MCF 10A (cell line): ENCODE measurements around the gene SPINT1. TPM values are rescaled to one million over a fixed set of nuclear protein-coding genes. Genes with fewer than 3 reads are reported as not detected.

ENCODE experiments used
- BruUV-seq: library from RNA; stranded (reverse); fragments of 400-500 nt; replicated peaks from 2 replicates; lab custom pipeline; 2021; lab: Mats Ljungman, UMichigan
- CTCF ChIA-PET: fragments of 300-600 bp; sonication (Branson Sonifier 250); formaldehyde crosslinking; extraction: SDS; loops from one replicate; lab custom pipeline; 2021; ENCODE audit warnings: antibody characterized with exemption, inconsistent platforms; lab: Yijun Ruan, JAX
- POLR2A ChIA-PET: fragments of 300-600, 350-650 bp; sonication (Branson Sonifier 250); formaldehyde crosslinking; extraction: SDS; loops from one replicate; lab custom pipeline; 2020; ENCODE audit warnings: antibody characterized with exemption, inconsistent platforms; lab: Yijun Ruan, JAX
- DNase-seq: peaks from one replicate; pipeline ENCODE4 v3.0.0-alpha.2; 2018; ENCODE audit not compliant: unreplicated experiment
- H3K27ac Mint-ChIP-seq: one replicate; pipeline ENCODE4 v1.8.0; 2022; ENCODE audit warnings: mild to moderate bottlenecking, low read depth, mixed read lengths; ENCODE audit not compliant: unreplicated experiment
- H3K27me3 Mint-ChIP-seq: one replicate; pipeline ENCODE4 v1.8.0; 2022; ENCODE audit warnings: mixed read lengths; ENCODE audit not compliant: insufficient read depth, unreplicated experiment
- H3K36me3 Mint-ChIP-seq: one replicate; pipeline ENCODE4 v1.8.0; 2022; ENCODE audit warnings: mild to moderate bottlenecking, moderate library complexity, mixed read lengths; ENCODE audit not compliant: insufficient read depth, unreplicated experiment
- H3K4me1 Mint-ChIP-seq: one replicate; pipeline ENCODE4 v1.8.0; 2022; ENCODE audit warnings: mixed read lengths; ENCODE audit not compliant: insufficient read depth, unreplicated experiment
- H3K4me3 Mint-ChIP-seq: one replicate; pipeline ENCODE4 v1.8.0; 2022; ENCODE audit warnings: mild to moderate bottlenecking, moderate library complexity, mixed read lengths; ENCODE audit not compliant: unreplicated experiment
- H3K9me3 Mint-ChIP-seq: one replicate; pipeline ENCODE4 v1.8.0; 2022; ENCODE audit warnings: mixed read lengths; ENCODE audit not compliant: unreplicated experiment
- intact Hi-C: fragments of 100-400 bp; cut with micrococcal nuclease; formaldehyde crosslinking; loops from 2 replicates; pipeline ENCODE4 v1.14.1; 2022
- total RNA-seq: library from RNA; stranded (reverse); gene quantifications from 2 replicates; pipeline ENCODE4 v1.2.3, GENCODE V29; 2022
- TF ChIP-seq, protein P1 (sequence below): fragments of 200-600 bp; IDR thresholded peaks from one replicate; pipeline ENCODE4 v1.8.0; 2022; ENCODE audit warnings: antibody characterized with exemption, mild to moderate bottlenecking; ENCODE audit not compliant: unreplicated experiment

SPINT1 gene
- total RNA-seq, 1 experiment from 2014 or later = 57.9 TPM

DNA sequence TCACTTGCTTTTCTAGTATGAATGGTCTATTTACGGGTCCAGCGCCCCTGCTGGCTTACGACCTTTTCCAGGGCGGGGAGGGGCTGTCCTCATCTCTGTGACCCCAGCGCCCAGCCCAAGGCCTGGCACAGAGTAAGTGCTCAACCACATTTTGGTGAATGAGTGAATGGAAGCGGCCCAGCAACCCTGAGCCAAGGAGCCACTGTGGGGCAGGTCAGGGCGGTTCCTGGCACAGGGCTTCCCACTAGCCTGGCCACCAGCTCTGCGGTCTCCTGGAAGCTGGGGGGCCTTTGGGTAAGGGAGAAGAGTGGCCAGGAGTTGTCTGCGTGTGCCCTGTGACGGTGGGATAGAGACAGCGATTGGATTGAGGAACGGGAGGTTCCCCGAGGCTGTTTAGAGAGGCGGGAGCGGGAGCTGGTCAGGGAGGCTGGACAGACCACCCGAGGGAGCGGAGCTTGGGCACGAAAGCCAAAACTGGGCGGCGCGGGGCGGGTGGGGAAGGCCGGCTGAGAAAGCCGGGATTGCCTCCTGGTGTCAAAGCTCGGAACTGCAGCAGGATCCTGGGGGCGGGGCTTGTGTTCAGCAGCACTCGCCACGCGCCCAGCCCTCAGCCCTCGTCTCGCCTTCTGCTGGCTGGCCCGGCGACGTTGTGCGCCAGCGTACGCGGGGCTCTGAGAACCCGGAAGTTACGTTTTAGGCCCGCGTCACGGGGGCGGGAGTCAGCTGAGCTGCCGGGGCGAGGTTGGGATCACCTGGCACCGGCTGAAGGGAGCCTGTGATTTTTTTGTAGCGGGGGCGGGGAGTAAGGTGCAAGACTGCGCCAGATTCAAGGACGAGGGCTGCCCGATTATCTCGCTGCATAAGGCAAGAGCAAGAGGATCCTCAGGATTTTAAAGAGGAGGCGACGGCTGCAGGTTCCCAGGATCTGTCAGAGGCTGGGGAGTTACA is 50.2 kb downstream of the SPINT1 start, which contains the start of gene VPS18:
Gene VPS18 (plus strand): TSS at position 718 of the 948 bp plus-strand sequence. CDS start 319 bp downstream, outside the sequence.
- intact Hi-C loops = loop anchor here (1.0 to 5.0 kb wide), 4 partner anchors 109 to 299 kb away; partner anchors contain the start of gene KNL1
- Mint-ChIP-seq H3K4me1 (peaks cover 31% of the 10 kb centered on the region), H3K27ac (peak within 1 kb of the TSS; percentile 98), H3K27me3 (no peaks in the 10 kb centered on the region), H3K4me3 (peak within 1 kb of the TSS; percentile 95), H3K36me3 (peaks cover 32% of the 10 kb centered on the region), H3K9me3 (no peaks in the 10 kb centered on the region)
- POLR2A ChIA-PET = interaction anchor here (0.8 to 3.7 kb wide), 25 partner anchors 9 to 374 kb away, joined by 3 to 63 read pairs (median 8); partner anchors contain the start of genes C15orf62, CCDC32, DNAJC17 and GCHFR
- CTCF ChIA-PET = interaction anchor here (0.5 to 3.7 kb wide), 34 partner anchors 9 to 525 kb away, joined by 3 to 131 read pairs (median 4); partner anchors contain the start of genes DNAJC17, RAD51 and RHOV
- TF ChIP-seq, protein P1, sequence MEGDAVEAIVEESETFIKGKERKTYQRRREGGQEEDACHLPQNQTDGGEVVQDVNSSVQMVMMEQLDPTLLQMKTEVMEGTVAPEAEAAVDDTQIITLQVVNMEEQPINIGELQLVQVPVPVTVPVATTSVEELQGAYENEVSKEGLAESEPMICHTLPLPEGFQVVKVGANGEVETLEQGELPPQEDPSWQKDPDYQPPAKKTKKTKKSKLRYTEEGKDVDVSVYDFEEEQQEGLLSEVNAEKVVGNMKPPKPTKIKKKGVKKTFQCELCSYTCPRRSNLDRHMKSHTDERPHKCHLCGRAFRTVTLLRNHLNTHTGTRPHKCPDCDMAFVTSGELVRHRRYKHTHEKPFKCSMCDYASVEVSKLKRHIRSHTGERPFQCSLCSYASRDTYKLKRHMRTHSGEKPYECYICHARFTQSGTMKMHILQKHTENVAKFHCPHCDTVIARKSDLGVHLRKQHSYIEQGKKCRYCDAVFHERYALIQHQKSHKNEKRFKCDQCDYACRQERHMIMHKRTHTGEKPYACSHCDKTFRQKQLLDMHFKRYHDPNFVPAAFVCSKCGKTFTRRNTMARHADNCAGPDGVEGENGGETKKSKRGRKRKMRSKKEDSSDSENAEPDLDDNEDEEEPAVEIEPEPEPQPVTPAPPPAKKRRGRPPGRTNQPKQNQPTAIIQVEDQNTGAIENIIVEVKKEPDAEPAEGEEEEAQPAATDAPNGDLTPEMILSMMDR = peak; percentile 92
- no TSS peak for BruUV-seq
- peak; percentile 96 for DNase-seq

DNA sequence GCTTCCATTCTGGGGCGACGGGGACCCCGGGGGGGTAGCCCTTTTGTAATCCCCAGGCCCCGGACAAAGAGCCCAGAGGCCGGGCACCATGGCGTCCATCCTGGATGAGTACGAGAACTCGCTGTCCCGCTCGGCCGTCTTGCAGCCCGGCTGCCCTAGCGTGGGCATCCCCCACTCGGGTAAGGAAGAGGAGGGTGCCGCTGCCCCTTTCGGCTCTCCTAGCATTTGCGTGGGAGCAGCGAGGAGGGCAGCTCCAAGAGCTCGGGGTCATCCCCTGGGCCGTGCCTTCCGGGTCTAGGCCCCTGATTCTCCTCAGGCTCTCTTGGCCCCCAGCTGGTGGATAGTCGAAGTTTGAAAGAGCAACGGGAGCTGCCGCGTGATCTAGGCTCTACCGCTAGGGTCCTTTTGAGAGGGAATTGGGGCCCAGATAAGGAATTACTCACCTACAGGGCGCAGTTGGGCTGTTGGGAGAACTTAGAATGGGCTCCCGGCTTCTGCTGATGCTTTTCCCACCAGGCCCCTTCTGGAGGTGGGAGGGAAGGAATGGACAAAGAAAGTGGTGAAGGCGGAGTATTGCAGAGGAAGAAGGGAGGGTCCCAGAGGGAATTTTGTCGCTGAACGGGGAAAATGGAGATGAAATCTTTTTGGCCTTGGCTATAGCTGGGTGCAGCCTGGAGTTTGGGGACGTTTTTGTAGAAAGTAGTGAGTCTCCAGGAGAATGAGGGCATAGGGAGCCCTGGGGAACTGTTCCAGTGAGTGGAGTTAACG is 51.0 kb downstream of the SPINT1 start:
- DNase-seq = peak; percentile 68
- H3K27ac Mint-ChIP-seq = peak overlapping the region; percentile 98
- no peaks in the 10 kb centered on the region for H3K27me3 Mint-ChIP-seq
- BruUV-seq = TSS peak; percentile 69
- ChIA-PET POLR2A (interaction anchor here (0.6 to 3.7 kb wide), 29 partner anchors 9 to 375 kb away, joined by 3 to 63 read pairs (median 5); partner anchors contain the start of genes C15orf62, DNAJC17, GCHFR and RAD51), CTCF (interaction anchor here (0.5 to 3.7 kb wide), 34 partner anchors 9 to 526 kb away, joined by 3 to 131 read pairs (median 4); partner anchors contain the start of genes RAD51 and RHOV)
- H3K36me3 Mint-ChIP-seq = peaks cover 34% of the 10 kb centered on the region
- no peaks in the 10 kb centered on the region for H3K9me3 Mint-ChIP-seq
- TF ChIP-seq, protein P1 = peak; percentile 44
- peak overlapping the region; percentile 95 for H3K4me3 Mint-ChIP-seq
- H3K4me1 Mint-ChIP-seq = peaks cover 31% of the 10 kb centered on the region
- intact Hi-C loops = loop anchor here (1.0 to 5.0 kb wide), 3 partner anchors 149 to 300 kb away; partner anchors contain the start of gene KNL1

DNA sequence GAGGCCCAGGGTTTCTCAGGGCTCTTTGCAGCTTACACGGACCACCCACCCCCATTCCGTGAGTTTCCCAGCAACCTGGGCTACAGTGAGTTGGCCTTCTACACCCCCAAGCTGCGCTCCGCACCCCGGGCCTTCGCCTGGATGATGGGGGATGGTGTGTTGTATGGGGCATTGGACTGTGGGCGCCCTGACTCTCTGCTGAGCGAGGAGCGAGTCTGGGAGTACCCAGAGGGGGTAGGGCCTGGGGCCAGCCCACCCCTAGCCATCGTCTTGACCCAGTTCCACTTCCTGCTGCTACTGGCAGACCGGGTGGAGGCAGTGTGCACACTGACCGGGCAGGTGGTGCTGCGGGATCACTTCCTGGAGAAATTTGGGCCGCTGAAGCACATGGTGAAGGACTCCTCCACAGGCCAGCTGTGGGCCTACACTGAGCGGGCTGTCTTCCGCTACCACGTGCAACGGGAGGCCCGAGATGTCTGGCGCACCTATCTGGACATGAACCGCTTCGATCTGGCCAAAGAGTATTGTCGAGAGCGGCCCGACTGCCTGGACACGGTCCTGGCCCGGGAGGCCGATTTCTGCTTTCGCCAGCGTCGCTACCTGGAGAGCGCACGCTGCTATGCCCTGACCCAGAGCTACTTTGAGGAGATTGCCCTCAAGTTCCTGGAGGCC is 55.8 kb downstream of the SPINT1 start:
- TF ChIP-seq, protein P1 = no peak
- Mint-ChIP-seq H3K9me3 (no peaks in the 10 kb centered on the region), H3K27ac (no peak overlapping the region), H3K36me3 (peaks cover 75% of the 10 kb centered on the region), H3K27me3 (no peaks in the 10 kb centered on the region), H3K4me1 (peaks cover 29% of the 10 kb centered on the region), H3K4me3 (no peak overlapping the region)
- no peak for DNase-seq
- ChIA-PET CTCF (interaction anchor here (0.5 to 6.8 kb wide), 5 partner anchors 41 to 419 kb away, joined by 3 to 47 read pairs (median 3); no protein-coding TSS in a partner anchor), POLR2A (no interaction called here)
- intact Hi-C loops = loop anchor here (5.0 kb wide), 1 partner anchor 433 kb away; the partner anchor contains the start of genes NUSAP1 and OIP5
- no TSS peak for BruUV-seq
